GM19035 (cell line): ENCODE measurements around the gene TCERG1.

ENCODE experiments used
- ATAC-seq: cut with Tn5 transposase; IDR thresholded peaks from one replicate; pipeline ENCODE4 v1.9.1; 2021; ENCODE audit not compliant: unreplicated experiment

Gene TCERG1

GRCh38 chr5:146451411-146451810 lies 4.3 kb downstream of the TCERG1 start:
- no peak for ATAC-seq

- ATAC-seq: no peak
Measured at GRCh38 chr5:146457431-146457830, 10.3 kb downstream of the TCERG1 start.

GRCh38 chr5:146458894-146459293 lies 11.8 kb downstream of the TCERG1 start:
- no peak for ATAC-seq

GRCh38 chr5:146461319-146461718 lies 14.2 kb downstream of the TCERG1 start:
- ATAC-seq: no peak

GRCh38 chr5:146463446-146463845 lies 16.3 kb downstream of the TCERG1 start:
- no peak for ATAC-seq

GRCh38 chr5:146466521-146467349 lies 19.6 kb downstream of the TCERG1 start:
- no peak for ATAC-seq

GRCh38 chr5:146467760-146468159 lies 20.6 kb downstream of the TCERG1 start:
- no peak for ATAC-seq

- ATAC-seq: no peak
Measured at GRCh38 chr5:146474065-146474464, 26.9 kb downstream of the TCERG1 start.

- no peak for ATAC-seq
Measured at GRCh38 chr5:146475190-146475780, 28.2 kb downstream of the TCERG1 start.

- ATAC-seq: no peak
Measured at GRCh38 chr5:146475906-146476305, 28.8 kb downstream of the TCERG1 start.

- ATAC-seq: no peak
Measured at GRCh38 chr5:146482775-146483174, 35.6 kb downstream of the TCERG1 start.

GRCh38 chr5:146484714-146485391 lies 37.7 kb downstream of the TCERG1 start:
- ATAC-seq: no peak

GRCh38 chr5:146490089-146490843 lies 43.1 kb downstream of the TCERG1 start:
- ATAC-seq: no peak

- ATAC-seq: no peak
Measured at GRCh38 chr5:146494656-146495055, 47.5 kb downstream of the TCERG1 start.

- no peak for ATAC-seq
Measured at GRCh38 chr5:146499680-146500079, 52.5 kb downstream of the TCERG1 start.

GRCh38 chr5:146507428-146507827 lies 60.3 kb downstream of the TCERG1 start:
- ATAC-seq: no peak

- ATAC-seq: no peak
Measured at GRCh38 chr5:146510559-146511125, 63.5 kb downstream of the TCERG1 start.

- ATAC-seq: no peak
Measured at GRCh38 chr5:146513462-146513861, 66.3 kb downstream of the TCERG1 start.

GRCh38 chr5:146514575-146514974 lies 67.4 kb downstream of the TCERG1 start:
- ATAC-seq: no peak

GRCh38 chr5:146515473-146516150 lies 68.5 kb downstream of the TCERG1 start:
- no peak for ATAC-seq

- peak; percentile 50 for ATAC-seq
Measured at GRCh38 chr5:146516151-146516475, 69.0 kb downstream of the TCERG1 start, which contains the start of gene GPR151. Gene GPR151, minus strand, starts transcription at chr5:146516190. Its CDS starts 77 bp downstream, at chr5:146516113.
